NCI-H345 treated with DMSO at 0.1 percent for 48 hours (cell line): ENCODE data around the gene UROC1.

ENCODE experiments used
- DNase-seq: peaks from one replicate; lab custom pipeline; 2025; ENCODE audit not compliant: unreplicated experiment; lab: John Stamatoyannopoulos, UW

UROC1 gene

GRCh38 chr3:126445506-126445905 lies 72.1 kb downstream of the UROC1 start:
- no peak for DNase-seq

GRCh38 chr3:126442856-126443242 lies 74.7 kb downstream of the UROC1 start:
- DNase-seq, result no peak

GRCh38 chr3:126442094-126442855 lies 75.3 kb downstream of the UROC1 start:
- no peak for DNase-seq

- no peak for DNase-seq
These were observed 76.2 kb downstream of the UROC1 start for GRCh38 chr3:126441256-126441880.

- DNase-seq, result no peak
These were observed 76.9 kb downstream of the UROC1 start for GRCh38 chr3:126440709-126440995.

GRCh38 chr3:126439968-126440708 lies 77.4 kb downstream of the UROC1 start:
- DNase-seq, result no peak

GRCh38 chr3:126439346-126439967 lies 78.1 kb downstream of the UROC1 start:
- DNase-seq, result no peak

GRCh38 chr3:126438746-126439145 lies 78.8 kb downstream of the UROC1 start:
- DNase-seq, result no peak

- DNase-seq, result no peak
These were observed 79.4 kb downstream of the UROC1 start for GRCh38 chr3:126438186-126438585.

GRCh38 chr3:126436826-126437717 lies 80.5 kb downstream of the UROC1 start:
- no peak for DNase-seq

GRCh38 chr3:126435456-126436315 lies 81.9 kb downstream of the UROC1 start:
- no peak for DNase-seq

GRCh38 chr3:126434931-126435411 lies 82.6 kb downstream of the UROC1 start:
- DNase-seq, result no peak

GRCh38 chr3:126434264-126434590 lies 83.3 kb downstream of the UROC1 start:
- no peak for DNase-seq

- peak; percentile 69 for DNase-seq
These were observed 83.9 kb downstream of the UROC1 start for GRCh38 chr3:126433496-126434263.

GRCh38 chr3:126433105-126433430 lies 84.5 kb downstream of the UROC1 start:
- DNase-seq, result no peak

GRCh38 chr3:126432361-126433104 lies 85.0 kb downstream of the UROC1 start:
- no peak for DNase-seq
